ENCODE measurements around the gene RAB18. TPM values are rescaled to one million over a fixed set of nuclear protein-coding genes. Genes with fewer than 3 reads are reported as not detected.

RAB18 gene
- total and polyA plus RNA-seq, 8 donors: 7.5 to 57.7 (median 42.1) TPM

GRCh38 chr10:27513451-27514191 lies 9.5 kb downstream of the RAB18 start:
- Histone ChIP-seq H3K36me3 (peaks cover 0 to 6% (median 0%) of the 10 kb centered on the region in 3 donors), H3K4me1 (peaks cover 0 to 10% (median 6%) of the 10 kb centered on the region in 3 donors), H3K9me3 (no peaks in the 10 kb centered on the region), H3K4me3 (no peak overlapping the region), H3K27me3 (no peaks in the 10 kb centered on the region), H3K27ac (no peak overlapping the region)
- no peak for TF ChIP-seq CTCF (IDR thresholded peaks at IDR 0.05)
- no peak for DNase-seq
- ATAC-seq: no peak
- FAIRE-seq: no peak
- intact Hi-C loops (cut with DNase I): no loop called here
- 67 to 76% methylated on average over 3 of the region's 3 CpGs for WGBS, 2 donors

- Histone ChIP-seq H3K4me1 (peaks cover 0 to 9% (median 4%) of the 10 kb centered on the region in 3 donors), H3K27ac (no peak overlapping the region), H3K27me3 (no peaks in the 10 kb centered on the region), H3K9me3 (no peaks in the 10 kb centered on the region), H3K36me3 (peaks cover 0 to 6% (median 0%) of the 10 kb centered on the region in 3 donors), H3K4me3 (no peak overlapping the region)
- FAIRE-seq (peak; percentile 32), ATAC-seq (no peak), DNase-seq (no peak)
- intact Hi-C loops (cut with DNase I): no loop called here
- WGBS, 2 donors: 84 to 87% methylated on average over 3 of the region's 3 CpGs
- no peak for TF ChIP-seq CTCF (IDR thresholded peaks at IDR 0.05)
These were observed 10.1 kb downstream of the RAB18 start for GRCh38 chr10:27514243-27514642.

GRCh38 chr10:27518261-27518660 lies 14.2 kb downstream of the RAB18 start:
- H3K9me3 ChIP-seq: no peaks in the 10 kb centered on the region
- H3K4me1 ChIP-seq: peaks cover 0 to 9% (median 5%) of the 10 kb centered on the region in 3 donors
- no peaks in the 10 kb centered on the region for H3K27me3 ChIP-seq
- H3K27ac ChIP-seq: no peak overlapping the region
- FAIRE-seq: no peak
- 83 to 92% methylated on average over 2 of the region's 2 CpGs for WGBS, 2 donors
- no peak overlapping the region for H3K4me3 ChIP-seq
- DNase-seq: no peak
- no peak for ATAC-seq
- intact Hi-C loops (cut with DNase I): no loop called here
- TF ChIP-seq CTCF (IDR thresholded peaks at IDR 0.05): no peak
- H3K36me3 ChIP-seq: no peaks in the 10 kb centered on the region

- no peak overlapping the region for H3K27ac ChIP-seq
- H3K4me3 ChIP-seq: no peak overlapping the region
- no peaks in the 10 kb centered on the region for H3K27me3 ChIP-seq
- H3K36me3 ChIP-seq: no peaks in the 10 kb centered on the region
- H3K4me1 ChIP-seq: peaks cover 0 to 24% (median 22%) of the 10 kb centered on the region in 3 donors
- FAIRE-seq (peak; percentile 26), ATAC-seq (peak in 3 of 4 donors; percentile 66 to 89 (median 85)), DNase-seq (no peak)
- TF ChIP-seq CTCF (IDR thresholded peaks at IDR 0.05): no peak
- no peaks in the 10 kb centered on the region for H3K9me3 ChIP-seq
- intact Hi-C loops (cut with DNase I): no loop called here
These were observed 21.7 kb downstream of the RAB18 start for GRCh38 chr10:27525819-27526218.

GRCh38 chr10:27526242-27526641 lies 22.1 kb downstream of the RAB18 start:
- Histone ChIP-seq H3K36me3 (no peaks in the 10 kb centered on the region), H3K9me3 (no peaks in the 10 kb centered on the region), H3K4me1 (peaks cover 0 to 24% (median 22%) of the 10 kb centered on the region in 3 donors), H3K27me3 (no peaks in the 10 kb centered on the region), H3K27ac (no peak overlapping the region), H3K4me3 (no peak overlapping the region)
- ATAC-seq (peak in 3 of 4 donors; percentile 25 to 36 (median 32)), DNase-seq (no peak), FAIRE-seq (no peak)
- 82 to 93% methylated on average over 3 of the region's 3 CpGs for WGBS, 2 donors
- intact Hi-C loops (cut with DNase I): no loop called here
- no peak for TF ChIP-seq CTCF (IDR thresholded peaks at IDR 0.05)
